ENCODE measurements around the gene RDH8.

- TF ChIP-seq CREB5 (CRISPR knock-in tag; IDR thresholded peaks at IDR 0.05; ENCODE audit: low read depth) (no peak), ISL1 (CRISPR knock-in tag; IDR thresholded peaks at IDR 0.05) (no peak), ZFP3 (CRISPR knock-in tag; IDR thresholded peaks at IDR 0.05) (no peak), PPARA (CRISPR knock-in tag; IDR thresholded peaks at IDR 0.05; ENCODE audit: borderline replicate concordance) (no peak)
Measured at GRCh38 chr19:10004617-10005016, 8.7 kb upstream of the RDH8 start.

All from SK-N-SH treated with all-trans-retinoic acid at 6 μM for 48 hours (cell line).